ENCODE measurements around the gene GRK1. TPM values are rescaled to one million over a fixed set of nuclear protein-coding genes. Genes with fewer than 3 reads are reported as not detected.

GRK1 gene
- total and polyA plus RNA-seq, 2 of the 8 experiments (the other 6 are each of a cell fraction or from before 2014, with no cell fraction given): 0.12 TPM; not detected in 1

GRCh38 chr13:113644800-113645199 is 22.2 kb upstream of the GRK1 start:
- CTCF ChIA-PET (ENCODE audit: partially characterized antibody): interaction anchor here (0.6 to 1.8 kb wide), 4 partner anchors 11 to 255 kb away, joined by 3 to 6 read pairs (median 4); no protein-coding TSS in a partner anchor
- Histone ChIP-seq H4K5ac (ENCODE audit: insufficient read length, low read depth, low read length) (no peak overlapping the region), H3K14ac (ENCODE audit: insufficient read length) (no peak overlapping the region), H2BK120ac (replicated peaks; ENCODE audit: low read depth, low read length) (no peak overlapping the region), H3K9ac (replicated peaks in 1 of 4; ENCODE audit: extremely low read depth in 1 of 4, low read depth in 3 of 4, low read length in 3 of 4) (no peak overlapping the region), H3K56ac (replicated peaks; ENCODE audit: insufficient read length, low read depth, low read length) (no peak overlapping the region), H3K23me2 (ENCODE audit: low read depth, low read length) (no peaks in the 10 kb centered on the region), H3K4me1 (replicated peaks in 1 of 4; ENCODE audit: control insufficient read depth in 3 of 4, insufficient read depth in 4 of 4, low read length in 3 of 4) (no peaks in the 10 kb centered on the region), H3K9me3 (ENCODE audit: insufficient read depth in 2 of 2, low read depth in 1 of 2, low read length in 1 of 2) (peaks cover 29 to 38% of the 10 kb centered on the region in 2 experiments), H3K79me2 (ENCODE audit: control insufficient read depth in 1 of 2, insufficient read depth in 2 of 2, low read length in 2 of 2) (no peaks in the 10 kb centered on the region), H2BK15ac (ENCODE audit: low read length) (no peak overlapping the region), H2BK5ac (ENCODE audit: low read depth, low read length) (no peak overlapping the region), H2BK20ac (ENCODE audit: low read length) (no peak overlapping the region), H4K20me1 (replicated peaks in 1 of 2; ENCODE audit: control insufficient read depth in 1 of 2, insufficient read depth in 2 of 2, low read length in 2 of 2) (no peaks in the 10 kb centered on the region), H4K91ac (replicated peaks; ENCODE audit: insufficient read length, low read length) (no peak overlapping the region), H3K4me2 (ENCODE audit: insufficient read depth in 1 of 2, low read depth in 2 of 2, low read length in 2 of 2) (no peak overlapping the region), H3K27me3 (replicated peaks in 1 of 4; ENCODE audit: control insufficient read depth in 3 of 4, extremely low read depth in 1 of 4, insufficient read depth in 3 of 4, low read length in 3 of 4) (no peaks in the 10 kb centered on the region), H2AK5ac (ENCODE audit: low read depth, low read length) (no peak overlapping the region), H3K4ac (replicated peaks; ENCODE audit: insufficient read length, low read depth, low read length) (no peak overlapping the region), H3K27ac (ENCODE audit: low read depth, low read length) (no peak overlapping the region), H2AFZ (ENCODE audit: low read length) (no peak overlapping the region), H3K79me1 (ENCODE audit: low read depth, low read length) (no peaks in the 10 kb centered on the region), H4K8ac (ENCODE audit: extremely low read depth, insufficient read depth, low read length) (no peak overlapping the region), H3K23ac (ENCODE audit: insufficient read length) (no peak overlapping the region), H3K36me3 (ENCODE audit: control insufficient read depth in 2 of 4, insufficient read depth in 4 of 4, low read length in 3 of 4) (peaks cover 6 to 24% (median 12%) of the 10 kb centered on the region in 4 experiments; a peak in 7 of 8 replicates), H3K4me3 (ENCODE audit: extremely low read depth in 1 of 4, insufficient read depth in 2 of 4, low read depth in 3 of 4, low read length in 4 of 4) (no peak overlapping the region), H3K18ac (ENCODE audit: extremely low read depth, low read length) (no peak overlapping the region), H2BK12ac (ENCODE audit: low read depth, low read length) (no peak overlapping the region)
- FAIRE-seq: no peak
- 81% methylated on average over 1 of the region's 1 CpG; no CpG with 5 or more reads in 1 of the 2 experiments for WGBS, 2 experiments (ENCODE audit: extremely low coverage in 1 of 2, insufficient coverage in 1 of 2, insufficient read length in 1 of 2, insufficient replicate concordance in 2 of 2, low coverage in 1 of 2, low lambda C conversion rate in 2 of 2, missing lambda C conversion rate in 1 of 2)
- POLR2A ChIA-PET (ENCODE audit: partially characterized antibody): no interaction called here
- DNase-seq (ENCODE audit: low read depth in 1 of 2, low spot score in 2 of 2): no peak
- TF ChIP-seq SP1 (IDR thresholded peaks at IDR 0.05; ENCODE audit: low read depth, low read length): no peak
- TF ChIP-seq GTF2F1 (IDR thresholded peaks at IDR 0.05; ENCODE audit: borderline replicate concordance, low read depth, low read length): no peak
- no peak for TF ChIP-seq SIN3A (conservative IDR thresholded peaks at IDR 0.05 in 1 of 2, IDR thresholded peaks at IDR 0.05 in 1 of 2; ENCODE audit: low read depth in 1 of 2, low read length in 2 of 2)
- TF ChIP-seq CBX5 (IDR thresholded peaks at IDR 0.05; ENCODE audit: low read depth, low read length): no peak
- no peak for TF ChIP-seq TBP (IDR thresholded peaks at IDR 0.05; ENCODE audit: low read depth, low read length)
- TF ChIP-seq SAP30 (IDR thresholded peaks at IDR 0.05; ENCODE audit: insufficient read depth, insufficient replicate concordance, low read length): no peak
- no peak for TF ChIP-seq BCL11A (IDR thresholded peaks at IDR 0.05; ENCODE audit: low read depth in 2 of 2, low read length in 2 of 2)
- no peak for TF ChIP-seq RNF2 (IDR thresholded peaks at IDR 0.05; ENCODE audit: borderline replicate concordance, low read depth, low read length, missing control alignments, poor library complexity, severe bottlenecking)
- TF ChIP-seq POU5F1 (IDR thresholded peaks at IDR 0.05; ENCODE audit: low read depth, low read length): no peak
- no peak for TF ChIP-seq SP2 (IDR thresholded peaks at IDR 0.05; ENCODE audit: low read length)
- TF ChIP-seq TAF1 (IDR thresholded peaks at IDR 0.05; ENCODE audit: low read depth, low read length): no peak
- no peak for TF ChIP-seq EGR1 (IDR thresholded peaks at IDR 0.05; ENCODE audit: borderline replicate concordance, low read depth, low read length)
- no peak for TF ChIP-seq CEBPB (IDR thresholded peaks at IDR 0.05; ENCODE audit: low read depth, low read length)
- TF ChIP-seq TEAD4 (IDR thresholded peaks at IDR 0.05; ENCODE audit: low read depth, low read length): no peak
- TF ChIP-seq BRCA1 (IDR thresholded peaks at IDR 0.05; ENCODE audit: low read depth, low read length): no peak
